A549 (cell line): ENCODE measurements around the gene PHF21B. TPM values are rescaled to one million over a fixed set of nuclear protein-coding genes. Genes with fewer than 3 reads are reported as not detected.

Experiments used
- ATAC-seq, 2 experiments: fragments of 200-7000 bp in 1 of 2; fragments of >200 bp in 1 of 2; cut with Nextera tagmentation in 1 of 2; cut with Tn5 transposase in 1 of 2; 3 replicates each; pipeline versions ENCODE4 v1.8.0 to v1.9.1; 2018 to 2020; ENCODE audit warnings: mild to moderate bottlenecking in 1 of 2, moderate library complexity in 1 of 2
- CTCF ChIA-PET: fragments of 300-600 bp; sonication (Branson Sonifier 250); formaldehyde crosslinking; extraction: SDS; loops from one replicate; lab custom pipeline; 2021; ENCODE audit warnings: antibody characterized with exemption, inconsistent platforms; lab: Yijun Ruan, JAX
- POLR2A ChIA-PET: fragments of 350-600 bp; formaldehyde crosslinking; extraction: SDS; loops from one replicate; lab custom pipeline; 2021; ENCODE audit warnings: antibody characterized with exemption, inconsistent platforms; lab: Yijun Ruan, JAX
- DNase-seq, 2 experiments: peaks; one replicate each; pipeline versions ENCODE4 v3.0.0 to v3.0.0-alpha.2; 2011 to 2016; ENCODE audit warnings: low read depth in 1 of 2, low spot score in 1 of 2
- FAIRE-seq: peaks from 2 replicates; lab custom pipeline; 2011; peaks lifted over from hg19 to GRCh38; lab: Jason Lieb, UNC
- H3K27ac ChIP-seq, 2 experiments: fragments of >200 bp; sonication (Bioruptor Twin); formaldehyde crosslinking; 3 replicates each; pipeline ENCODE4 v1.5.1; 2016 to 2017
- H3K4me1 ChIP-seq: fragments of >200 bp; sonication (Bioruptor Twin); formaldehyde crosslinking; 3 replicates; pipeline ENCODE4 v1.6.1; 2016
- H3K4me2 ChIP-seq: fragments of >200 bp; sonication (Bioruptor Twin); formaldehyde crosslinking; 3 replicates; pipeline ENCODE4 v1.6.1; 2016
- H3K4me3 ChIP-seq: fragments of >200 bp; sonication (Bioruptor Twin); formaldehyde crosslinking; 3 replicates; pipeline ENCODE4 v1.5.1; 2016
- H3K9me3 ChIP-seq: fragments of >200 bp; sonication (Bioruptor Twin); formaldehyde crosslinking; 3 replicates; pipeline ENCODE4 v1.6.1; 2016
- CEBPB ChIP-seq, 2 experiments: fragments of >200 bp in 1 of 2; sonication (Bioruptor Twin) in 1 of 2; formaldehyde crosslinking in 1 of 2; IDR thresholded peaks; 2 replicates each; pipeline ENCODE4 v1.6.1; 2012 to 2016
- E2F6 ChIP-seq: IDR thresholded peaks from 2 replicates; pipeline ENCODE4 v1.6.1; 2012; ENCODE audit warnings: low read depth, borderline replicate concordance
- EP300 ChIP-seq, 2 experiments: fragments of >200 bp; sonication (Bioruptor Twin); formaldehyde crosslinking; IDR thresholded peaks; 2 replicates in 1 of 2; 3 replicates in 1 of 2; pipeline ENCODE4 v1.6.1; 2016 to 2017
- ESRRA ChIP-seq: fragments of 150-350 bp; IDR thresholded peaks from 2 replicates; pipeline ENCODE4 v1.6.1; 2014; ENCODE audit warnings: mild to moderate bottlenecking, low read length, borderline replicate concordance
- FOSL2 ChIP-seq, 2 experiments: fragments of 450-650 bp in 1 of 2; fragments of >200 bp in 1 of 2; sonication (Bioruptor Twin) in 1 of 2; formaldehyde crosslinking; IDR thresholded peaks; 2 replicates each; pipeline versions ENCODE4 v1.5.0 to v1.6.1; 2016 to 2020; ENCODE audit warnings: mild to moderate bottlenecking in 1 of 2, moderate library complexity in 1 of 2
- GATA3 ChIP-seq: IDR thresholded peaks from 2 replicates; pipeline ENCODE4 v1.6.1; 2012; ENCODE audit warnings: borderline replicate concordance
- HEYL ChIP-seq: fragments of 250-450 bp; sonication (Bioruptor Pico); IDR thresholded peaks from 2 replicates; pipeline ENCODE4 v1.8.0; 2021; ENCODE audit warnings: mild to moderate bottlenecking, moderate library complexity
- HMGXB4 ChIP-seq: fragments of 250-450 bp; sonication (Bioruptor Pico); IDR thresholded peaks from 2 replicates; pipeline ENCODE4 v1.5.0; 2021; ENCODE audit warnings: mild to moderate bottlenecking, moderate library complexity, borderline replicate concordance
- HOXA7 ChIP-seq: fragments of 250-450 bp; sonication (Bioruptor Pico); IDR thresholded peaks from 2 replicates; pipeline ENCODE4 v1.5.0; 2020; ENCODE audit warnings: mild to moderate bottlenecking, moderate library complexity
- HOXB5 ChIP-seq: fragments of 250-450 bp; sonication (Bioruptor Pico); IDR thresholded peaks from 2 replicates; pipeline ENCODE4 v1.5.0; 2020; ENCODE audit warnings: mild to moderate bottlenecking, moderate library complexity
- JUNB ChIP-seq: fragments of >200 bp; sonication (Bioruptor Twin); formaldehyde crosslinking; IDR thresholded peaks from 2 replicates; pipeline ENCODE4 v1.6.1; 2016
- KDM1A ChIP-seq: fragments of 200-600 bp; sonication (generic); IDR thresholded peaks from 2 replicates; pipeline ENCODE4 v1.6.1; 2016; ENCODE audit warnings: low read depth, mild to moderate bottlenecking
- MYC ChIP-seq: IDR thresholded peaks from 2 replicates; pipeline ENCODE4 v1.6.1; 2012; ENCODE audit warnings: mild to moderate bottlenecking, inconsistent platforms, low read length, improper control_type of control experiment, borderline replicate concordance
- NFE2L2 ChIP-seq: fragments of 150-350 bp; conservative IDR thresholded peaks from 2 replicates; pipeline ENCODE4 v1.6.1; 2014; ENCODE audit warnings: low read length
- NR3C1 ChIP-seq: fragments of >200 bp; sonication (Bioruptor Twin); formaldehyde crosslinking; IDR thresholded peaks from 3 replicates; pipeline ENCODE4 v1.6.1; 2017
- PHF8 ChIP-seq: fragments of 200-600 bp; sonication (generic); IDR thresholded peaks from 2 replicates; pipeline ENCODE4 v1.6.1; 2016; ENCODE audit warnings: low read depth, mild to moderate bottlenecking, antibody characterized with exemption, moderate library complexity, borderline replicate concordance
- POLR2A ChIP-seq: IDR thresholded peaks from 2 replicates; pipeline ENCODE4 v1.6.1; 2012; ENCODE audit warnings: mild to moderate bottlenecking, low read length
- POLR2AphosphoS2 ChIP-seq: conservative IDR thresholded peaks from 2 replicates; pipeline ENCODE4 v1.6.1; 2012; ENCODE audit warnings: low read length, improper control_type of control experiment, inconsistent platforms
- RCOR1 ChIP-seq: fragments of 150-350 bp; IDR thresholded peaks from 2 replicates; pipeline ENCODE4 v1.6.1; 2014; ENCODE audit warnings: antibody characterized with exemption, low read length, low read depth
- RFX5 ChIP-seq: fragments of 450-650 bp; IDR thresholded peaks from 2 replicates; pipeline ENCODE4 v1.7.1; 2014; ENCODE audit warnings: antibody characterized with exemption, mild to moderate bottlenecking, moderate library complexity
- TFCP2L1 ChIP-seq: fragments of 250-450 bp; sonication (Bioruptor Pico); IDR thresholded peaks from 2 replicates; pipeline ENCODE4 v1.5.0; 2021; ENCODE audit warnings: mild to moderate bottlenecking
- TP53 ChIP-seq: fragments of 250-450 bp; sonication (Bioruptor Pico); IDR thresholded peaks from 2 replicates; pipeline ENCODE4 v1.5.0; 2021; ENCODE audit warnings: mild to moderate bottlenecking, moderate library complexity
- USF2 ChIP-seq: fragments of 450-650 bp; IDR thresholded peaks from 2 replicates; pipeline ENCODE4 v1.6.1; 2014; ENCODE audit warnings: antibody characterized with exemption
- ZNF302 ChIP-seq: fragments of 250-450 bp; sonication (Bioruptor Pico); IDR thresholded peaks from 2 replicates; pipeline ENCODE4 v1.9.0; 2021; ENCODE audit warnings: inconsistent platforms, mild to moderate bottlenecking, moderate library complexity
- WGBS: methylation state at CpG from one replicate; pipeline ENCODE4 v1.1.6; 2017; ENCODE audit errors: missing lambda C conversion rate; 5-methylcytosine and 5-hydroxymethylcytosine counted together
- polyA plus RNA-seq, 4 experiments: library from polyadenylated mRNA; depleted of rRNA in 3 of 4; stranded (reverse); fragments of >200 nt; fragmentation: RNase III in 1 of 4; extraction: RNeasy Plus Mini Kit Qiagen cat#74134 plus additional on column Dnase treatment in 1 of 4; gene quantifications; 2 replicates in 3 of 4; 3 replicates in 1 of 4; pipeline ENCODE4 v1.2.3, GENCODE V29; 2011 to 2017
- TF ChIP-seq, protein P1 (sequence below): fragments of >200 bp; sonication (Bioruptor Twin); formaldehyde crosslinking; IDR thresholded peaks from 2 replicates; pipeline ENCODE4 v1.6.1; 2016
- TF ChIP-seq, protein P2 (sequence below): IDR thresholded peaks from 2 replicates; pipeline ENCODE4 v1.6.1; 2012

PHF21B gene
- polyA plus RNA-seq, 2 of the 4 experiments (the other 2 are of a cell fraction): 0.50 to 0.70 TPM

- H3K9me3 ChIP-seq: no peaks in the 10 kb centered on the region
- FAIRE-seq (no peak), DNase-seq (no peak), ATAC-seq (no peak)
- 63% methylated on average over 6 of the region's 6 CpGs for WGBS
- CTCF ChIA-PET: interaction anchor here (0.6 kb wide), 4 partner anchors 182 to 1139 kb away, joined by 3 to 4 read pairs (median 4); no protein-coding TSS in a partner anchor
- no peak overlapping the region for H3K27ac ChIP-seq
- POLR2A ChIA-PET: no interaction called here
- H3K4me2 ChIP-seq: no peak overlapping the region
- no peak overlapping the region for H3K4me3 ChIP-seq
- TF ChIP-seq PHF8 (no peak), E2F6 (no peak), RFX5 (no peak), NR3C1 (no peak), ESRRA (no peak), NFE2L2 (no peak), KDM1A (no peak), CEBPB (IDR thresholded peaks at IDR 0.05) (no peak), POLR2AphosphoS2 (no peak), ZNF302 (CRISPR knock-in tag) (no peak), HOXA7 (CRISPR knock-in tag) (no peak), FOSL2 (IDR thresholded peaks at IDR 0.05) (no peak), FOSL2 (CRISPR knock-in tag; IDR thresholded peaks at IDR 0.05) (no peak)
- no peaks in the 10 kb centered on the region for H3K4me1 ChIP-seq
Observed at GRCh38 chr22:44850946-44851345, 158.9 kb downstream of the PHF21B start.

DNA sequence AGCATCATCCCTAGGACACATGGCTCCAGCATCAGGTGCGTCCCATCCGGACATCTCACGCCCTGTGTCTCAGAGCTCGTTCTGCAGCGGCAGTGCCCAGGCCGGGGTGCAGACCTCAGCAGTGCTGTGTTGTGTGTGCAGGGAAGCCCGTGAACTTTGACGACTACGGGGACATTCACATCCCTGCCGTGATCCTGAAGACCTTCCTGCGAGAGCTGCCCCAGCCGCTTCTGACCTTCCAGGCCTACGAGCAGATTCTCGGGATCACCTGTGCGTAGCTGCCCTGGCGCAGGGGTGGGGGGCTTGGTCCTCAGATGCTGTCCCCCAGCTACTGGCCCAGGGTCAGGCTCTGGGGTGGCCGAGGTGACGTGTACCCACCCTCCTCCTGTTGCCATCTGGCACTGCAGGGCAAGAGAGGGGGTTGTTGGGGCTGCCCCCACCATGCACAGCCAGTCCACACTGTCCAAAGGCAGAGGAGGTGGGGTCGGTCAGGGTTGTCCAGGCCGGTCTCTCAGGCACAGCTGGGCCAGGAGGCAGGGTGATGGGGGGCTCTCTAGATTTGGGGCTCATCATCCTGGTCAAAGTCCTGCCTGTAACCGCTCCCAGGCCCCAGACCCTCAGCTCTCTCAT, 160.9 kb downstream of the PHF21B start:
- no peak for FAIRE-seq
- no CpG with 5 or more reads among the region's 21 CpGs for WGBS

GRCh38 chr22:44848296-44848741, 161.5 kb downstream of the PHF21B start:
- TF ChIP-seq ESRRA (no peak), HOXB5 (CRISPR knock-in tag) (no peak), MYC (no peak), GATA3 (no peak), EP300 (IDR thresholded peaks at IDR 0.05) (no peak), KDM1A (no peak), JUNB (no peak), USF2 (no peak), HMGXB4 (CRISPR knock-in tag) (no peak), TFCP2L1 (CRISPR knock-in tag) (no peak)
- TF ChIP-seq, protein P1, sequence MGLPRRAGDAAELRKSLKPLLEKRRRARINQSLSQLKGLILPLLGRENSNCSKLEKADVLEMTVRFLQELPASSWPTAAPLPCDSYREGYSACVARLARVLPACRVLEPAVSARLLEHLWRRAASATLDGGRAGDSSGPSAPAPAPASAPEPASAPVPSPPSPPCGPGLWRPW: no peak
- TF ChIP-seq, protein P2, sequence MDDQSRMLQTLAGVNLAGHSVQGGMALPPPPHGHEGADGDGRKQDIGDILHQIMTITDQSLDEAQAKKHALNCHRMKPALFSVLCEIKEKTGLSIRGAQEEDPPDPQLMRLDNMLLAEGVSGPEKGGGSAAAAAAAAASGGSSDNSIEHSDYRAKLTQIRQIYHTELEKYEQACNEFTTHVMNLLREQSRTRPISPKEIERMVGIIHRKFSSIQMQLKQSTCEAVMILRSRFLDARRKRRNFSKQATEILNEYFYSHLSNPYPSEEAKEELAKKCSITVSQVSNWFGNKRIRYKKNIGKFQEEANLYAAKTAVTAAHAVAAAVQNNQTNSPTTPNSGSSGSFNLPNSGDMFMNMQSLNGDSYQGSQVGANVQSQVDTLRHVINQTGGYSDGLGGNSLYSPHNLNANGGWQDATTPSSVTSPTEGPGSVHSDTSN: no peak
- ChIA-PET POLR2A (no interaction called here), CTCF (no interaction called here)
- Histone ChIP-seq H3K4me1 (no peaks in the 10 kb centered on the region), H3K27ac (no peak overlapping the region), H3K4me3 (no peak overlapping the region), H3K4me2 (no peak overlapping the region), H3K9me3 (no peaks in the 10 kb centered on the region; the same call in 2 of the 3 replicates)
- FAIRE-seq (no peak), DNase-seq (no peak), ATAC-seq (no peak)
- 86% methylated on average over 5 of the region's 14 CpGs for WGBS

More for the DNA sequence above, 160.9 kb downstream of the PHF21B start:
- no peaks in the 10 kb centered on the region for H3K4me1 ChIP-seq
- no peak for ATAC-seq
- no peak overlapping the region for H3K4me2 ChIP-seq
- no peak overlapping the region for H3K27ac ChIP-seq
- no peaks in the 10 kb centered on the region; the same call in 2 of the 3 replicates for H3K9me3 ChIP-seq
- POLR2A ChIA-PET: no interaction called here
- TF ChIP-seq ESRRA (no peak), ZNF302 (CRISPR knock-in tag) (no peak), JUNB (no peak), PHF8 (no peak), TP53 (CRISPR knock-in tag) (no peak), RCOR1 (no peak), HEYL (no peak), POLR2A (no peak), HMGXB4 (CRISPR knock-in tag) (no peak)
- TF ChIP-seq, all 56 proteins: peak for 0
- no peak overlapping the region for H3K4me3 ChIP-seq
- DNase-seq: no peak
- CTCF ChIA-PET: no interaction called here
